BE2C (cell line): Measurements from ENCODE around the gene RASAL1.
A peak's percentile ranks its signal among the peaks of the same experiment; 100 is the strongest.

Experiments
- DNase-seq: peaks from one replicate; pipeline ENCODE4 v3.0.0-alpha.2; 2020
- H3K27me3 ChIP-seq: fragments of 250-450 bp; sonication (Bioruptor Pico); 2 replicates; pipeline ENCODE4 v1.5.1; 2020; ENCODE audit warnings: mild to moderate bottlenecking
- H3K36me3 ChIP-seq: fragments of 250-450 bp; sonication (Bioruptor Pico); 2 replicates; pipeline ENCODE4 v1.5.1; 2020; ENCODE audit warnings: mild to moderate bottlenecking
- H3K4me1 ChIP-seq: fragments of 250-450 bp; sonication (Bioruptor Pico); 2 replicates; pipeline ENCODE4 v1.5.1; 2020
- H3K4me3 ChIP-seq: 2 replicates; pipeline ENCODE4 v1.5.1; 2011; ENCODE audit warnings: low read depth, low read length
- H3K9me3 ChIP-seq: fragments of 250-450 bp; sonication (Bioruptor Pico); 2 replicates; pipeline ENCODE4 v1.5.1; 2020
- TF ChIP-seq, protein P1 (sequence below): IDR thresholded peaks from 2 replicates; pipeline ENCODE4 v1.5.1; 2012; ENCODE audit warnings: mild to moderate bottlenecking, low read depth, low read length

Gene RASAL1

DNA sequence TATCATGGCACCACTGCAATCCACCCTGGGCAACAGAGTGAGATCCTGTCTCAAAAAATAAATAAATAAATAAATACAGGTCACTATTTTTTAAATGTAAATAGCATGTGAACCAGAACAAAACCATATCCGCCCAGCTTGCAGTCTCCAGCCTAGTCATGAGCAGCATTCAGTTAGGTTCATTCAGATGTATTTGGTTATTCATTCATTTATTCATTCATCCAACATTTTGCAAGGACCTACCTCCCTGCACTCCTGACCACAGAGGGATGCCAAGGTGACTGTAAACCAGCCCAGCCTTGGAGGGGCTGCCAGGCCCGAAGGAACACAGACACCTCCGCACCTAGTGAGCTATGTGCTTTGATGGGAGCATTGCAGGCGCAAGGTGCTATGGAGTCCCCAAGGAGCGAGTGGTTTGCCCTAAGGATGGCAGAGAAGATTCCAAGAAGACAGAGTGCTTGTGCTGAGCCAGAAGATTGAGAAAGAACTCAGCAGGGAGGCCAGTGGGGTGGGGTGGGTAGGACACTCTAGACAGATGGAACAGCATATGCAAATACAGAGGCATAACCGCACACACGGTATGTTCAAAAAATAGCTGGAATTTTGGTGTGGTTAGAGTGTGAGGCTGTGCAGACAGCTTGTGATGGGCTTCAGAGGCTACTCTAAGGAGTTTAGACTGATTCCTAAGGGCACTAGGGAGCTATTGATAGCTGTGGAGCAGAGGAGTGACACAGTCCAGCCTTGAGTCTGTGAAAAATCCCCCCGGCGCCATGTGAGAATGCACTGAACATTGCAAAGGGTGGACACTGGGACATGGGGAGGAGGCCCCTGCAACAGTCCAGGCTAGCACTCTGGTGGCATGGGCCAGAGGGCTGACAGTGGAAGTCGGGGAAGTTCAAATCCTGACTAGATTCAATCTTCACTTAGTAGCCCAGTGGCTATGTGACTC lies 67.3 kb downstream of the RASAL1 start:
- DNase-seq = no peak
- Histone ChIP-seq H3K27me3 (no peaks in the 10 kb centered on the region), H3K36me3 (no peaks in the 10 kb centered on the region), H3K4me1 (peaks cover 13% of the 10 kb centered on the region), H3K9me3 (no peaks in the 10 kb centered on the region), H3K4me3 (no peak overlapping the region)
- TF ChIP-seq, protein P1, sequence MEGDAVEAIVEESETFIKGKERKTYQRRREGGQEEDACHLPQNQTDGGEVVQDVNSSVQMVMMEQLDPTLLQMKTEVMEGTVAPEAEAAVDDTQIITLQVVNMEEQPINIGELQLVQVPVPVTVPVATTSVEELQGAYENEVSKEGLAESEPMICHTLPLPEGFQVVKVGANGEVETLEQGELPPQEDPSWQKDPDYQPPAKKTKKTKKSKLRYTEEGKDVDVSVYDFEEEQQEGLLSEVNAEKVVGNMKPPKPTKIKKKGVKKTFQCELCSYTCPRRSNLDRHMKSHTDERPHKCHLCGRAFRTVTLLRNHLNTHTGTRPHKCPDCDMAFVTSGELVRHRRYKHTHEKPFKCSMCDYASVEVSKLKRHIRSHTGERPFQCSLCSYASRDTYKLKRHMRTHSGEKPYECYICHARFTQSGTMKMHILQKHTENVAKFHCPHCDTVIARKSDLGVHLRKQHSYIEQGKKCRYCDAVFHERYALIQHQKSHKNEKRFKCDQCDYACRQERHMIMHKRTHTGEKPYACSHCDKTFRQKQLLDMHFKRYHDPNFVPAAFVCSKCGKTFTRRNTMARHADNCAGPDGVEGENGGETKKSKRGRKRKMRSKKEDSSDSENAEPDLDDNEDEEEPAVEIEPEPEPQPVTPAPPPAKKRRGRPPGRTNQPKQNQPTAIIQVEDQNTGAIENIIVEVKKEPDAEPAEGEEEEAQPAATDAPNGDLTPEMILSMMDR = no peak

DNA sequence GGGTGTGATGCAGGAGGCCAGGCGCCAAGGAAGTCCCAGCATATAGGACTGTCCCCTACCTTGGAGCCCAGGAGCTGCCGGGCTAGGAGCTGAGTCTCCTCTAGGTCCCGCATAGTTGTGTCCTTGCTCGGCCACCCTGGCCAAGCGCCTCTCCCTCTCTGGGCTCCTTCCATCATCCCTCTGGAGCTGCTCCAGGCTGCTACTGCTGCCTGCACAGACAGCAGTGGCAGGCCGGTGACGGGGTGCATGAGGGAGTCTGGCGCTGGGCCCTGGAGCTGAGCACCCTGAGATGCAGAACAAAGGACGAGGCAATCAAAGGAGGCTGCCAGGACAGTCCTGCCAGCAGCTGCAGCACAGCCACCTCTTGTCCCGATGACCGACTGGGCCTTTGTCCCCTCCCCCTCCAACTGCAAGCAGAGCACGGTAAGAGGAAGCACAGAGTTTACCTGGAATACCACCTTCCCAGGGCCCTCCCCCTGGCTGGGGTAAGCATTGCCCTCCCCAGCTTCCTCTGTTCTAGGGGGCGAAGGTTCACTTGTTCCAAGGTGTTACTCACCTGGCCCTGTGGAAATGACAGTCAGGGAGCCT lies 68.7 kb downstream of the RASAL1 start:
- Histone ChIP-seq H3K4me1 (peaks cover 14% of the 10 kb centered on the region), H3K9me3 (no peaks in the 10 kb centered on the region), H3K27me3 (no peaks in the 10 kb centered on the region), H3K36me3 (no peaks in the 10 kb centered on the region), H3K4me3 (no peak overlapping the region)
- DNase-seq = no peak
- TF ChIP-seq, protein P1 = no peak

DNA sequence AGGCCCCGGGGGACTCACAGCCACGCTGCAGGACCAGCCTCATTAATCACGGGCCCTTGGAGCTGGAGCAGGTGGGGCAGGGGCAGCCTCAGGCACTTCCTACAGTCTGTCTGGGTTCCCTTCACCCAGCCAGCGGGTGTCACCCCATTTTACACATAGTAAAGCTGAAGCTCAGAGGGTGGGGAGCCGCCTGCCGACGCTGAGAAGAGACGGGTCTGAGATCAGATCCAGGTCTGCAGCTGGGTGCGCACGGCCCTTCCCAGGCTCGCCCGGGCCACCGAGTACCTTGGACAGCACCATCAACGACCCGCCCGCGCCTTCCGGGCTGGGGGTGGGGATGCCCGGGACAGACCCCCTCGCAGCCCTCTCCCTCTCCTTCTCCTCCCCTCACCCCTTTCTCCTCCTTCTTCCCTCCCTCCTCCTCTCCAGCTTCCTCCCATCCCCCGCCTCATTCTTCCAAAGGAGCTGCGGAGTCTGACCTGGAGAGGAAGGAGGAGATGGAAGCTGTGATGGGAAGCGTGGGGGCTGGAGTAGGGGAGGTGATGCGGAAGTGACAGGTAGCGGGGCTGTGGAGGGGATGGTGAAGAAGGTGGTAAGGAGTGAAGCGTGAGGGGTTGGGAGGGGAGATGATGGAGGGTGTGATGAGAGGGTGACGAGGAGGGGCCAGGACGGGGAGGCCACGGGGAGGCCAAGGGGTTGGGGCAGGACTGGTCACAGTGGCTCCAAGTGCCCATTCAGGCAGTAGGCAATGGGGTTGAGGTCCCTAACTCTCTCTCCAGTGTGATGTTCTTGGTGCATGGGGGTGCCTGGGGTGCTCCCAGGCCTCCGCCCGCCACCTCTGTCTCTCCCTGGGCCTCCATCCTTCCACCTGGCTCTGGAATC lies 70.2 kb downstream of the RASAL1 start:
- H3K4me1 ChIP-seq = peaks cover 18% of the 10 kb centered on the region
- H3K4me3 ChIP-seq = peak overlapping the region; percentile 10
- peak; percentile 87 for DNase-seq
- H3K36me3 ChIP-seq = no peaks in the 10 kb centered on the region
- H3K9me3 ChIP-seq = no peaks in the 10 kb centered on the region
- TF ChIP-seq, protein P1 = no peak
- H3K27me3 ChIP-seq = no peaks in the 10 kb centered on the region

DNA sequence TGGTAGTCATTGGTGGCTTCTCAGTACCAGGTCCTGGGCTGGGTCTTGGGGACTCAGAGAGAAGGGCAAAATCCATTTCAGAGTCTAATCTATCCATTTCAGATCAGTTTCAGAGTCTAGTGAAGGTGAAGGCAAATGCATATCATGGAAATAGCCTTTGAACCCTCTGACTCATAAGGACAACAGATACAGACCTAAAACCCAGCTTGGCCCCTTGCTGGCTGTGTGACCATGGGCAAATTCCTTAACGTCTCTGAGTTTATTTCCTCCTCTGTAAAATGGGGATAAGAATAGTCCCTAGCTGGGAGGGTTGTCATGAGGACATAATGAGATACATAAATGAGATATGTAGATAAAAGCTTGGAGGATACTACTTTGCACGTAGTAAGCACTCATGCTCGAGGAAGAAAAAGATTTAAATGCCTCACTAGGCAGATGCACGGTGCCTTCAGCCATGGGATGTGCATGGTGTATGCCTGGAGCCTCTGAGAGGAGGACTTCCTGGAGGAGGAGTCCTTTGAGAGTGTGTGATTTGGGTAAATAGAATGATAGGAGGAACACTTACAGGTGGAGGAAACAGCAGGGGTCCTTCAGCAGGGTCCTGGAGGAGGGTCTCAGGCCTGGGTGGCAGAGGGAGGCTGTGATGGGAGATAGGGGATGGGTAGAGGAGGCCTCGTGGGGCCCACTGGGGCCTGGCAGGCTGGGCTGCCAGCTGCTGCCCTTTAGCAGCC lies 71.0 kb downstream of the RASAL1 start:
- H3K9me3 ChIP-seq = no peaks in the 10 kb centered on the region
- H3K4me1 ChIP-seq = peaks cover 18% of the 10 kb centered on the region
- TF ChIP-seq, protein P1 = no peak
- H3K27me3 ChIP-seq = no peaks in the 10 kb centered on the region
- no peaks in the 10 kb centered on the region for H3K36me3 ChIP-seq
- peak overlapping the region; percentile 10 for H3K4me3 ChIP-seq
- no peak for DNase-seq

DNA sequence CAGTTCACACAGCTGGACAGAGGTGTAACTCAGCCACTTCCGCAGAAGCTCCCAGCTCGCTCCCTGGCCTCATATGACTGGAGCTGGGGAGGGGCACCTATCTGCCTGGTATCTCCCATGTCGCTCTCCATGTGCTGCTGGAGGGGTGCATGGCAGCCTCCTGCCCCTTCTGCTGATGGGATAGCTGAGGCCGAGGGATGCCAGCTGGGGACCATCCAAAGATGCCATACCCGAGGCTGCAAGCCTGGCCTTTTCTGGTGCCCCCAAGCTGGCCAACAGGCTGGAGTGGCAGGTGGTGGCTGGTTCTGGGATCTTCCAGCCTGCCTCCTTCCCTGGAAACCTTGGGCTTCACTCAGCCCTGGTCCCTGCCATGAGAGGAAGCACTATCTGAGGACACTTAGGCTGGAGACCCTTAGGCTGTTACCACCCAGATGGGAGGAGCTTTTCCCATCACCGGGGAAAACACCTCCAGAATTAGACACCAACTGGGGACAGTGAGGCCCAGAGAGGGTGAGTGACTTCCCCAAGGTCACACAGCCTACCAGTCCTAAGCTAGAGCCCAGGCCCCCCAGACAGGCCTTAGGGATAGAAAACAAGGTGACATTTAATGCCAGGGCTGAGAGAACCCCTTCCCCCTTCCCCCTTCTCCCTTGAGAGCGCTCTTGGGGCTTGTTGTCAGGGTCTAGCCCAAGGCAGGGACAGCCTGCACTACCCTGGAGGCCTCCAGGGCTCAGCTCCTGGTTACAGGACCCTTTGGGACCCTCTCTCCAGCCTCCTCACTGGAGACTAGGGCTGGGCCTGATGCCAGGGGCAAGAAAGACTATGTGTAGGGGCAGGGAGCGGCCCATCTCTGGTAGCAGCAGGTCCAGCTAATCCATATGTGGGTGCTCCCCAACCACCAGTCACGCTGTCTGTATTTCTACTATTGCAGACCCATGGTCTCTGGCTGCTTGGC lies 71.9 kb downstream of the RASAL1 start:
- no peaks in the 10 kb centered on the region for H3K9me3 ChIP-seq
- no peaks in the 10 kb centered on the region for H3K36me3 ChIP-seq
- DNase-seq = no peak
- peaks cover 18% of the 10 kb centered on the region for H3K4me1 ChIP-seq
- no peaks in the 10 kb centered on the region for H3K27me3 ChIP-seq
- TF ChIP-seq, protein P1 = no peak
- H3K4me3 ChIP-seq = no peak overlapping the region
